ENCODE data around the gene KIR2DL3.

DNA sequence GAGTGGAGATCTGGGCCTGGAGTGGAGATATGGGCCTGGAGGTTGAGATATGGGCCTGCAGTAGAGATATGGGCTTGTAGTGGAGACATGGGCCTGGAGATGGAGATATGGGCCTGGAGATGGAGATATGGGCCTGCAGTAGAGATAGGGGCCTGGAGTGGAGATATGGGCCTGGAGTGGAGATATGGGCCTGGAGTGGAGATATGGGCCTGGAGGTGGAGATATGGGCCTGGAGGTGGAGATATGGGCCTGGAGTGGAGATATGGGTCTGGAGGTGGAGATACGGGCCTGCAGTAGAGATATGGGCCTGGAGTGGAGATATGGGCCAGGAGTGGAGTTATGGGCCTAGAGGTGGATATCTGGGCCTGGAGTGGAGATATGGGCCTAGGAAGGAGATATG lies 402 bp downstream of the KIR2DL3 start:
- TF ChIP-seq POLR2A (IDR thresholded peaks at IDR 0.05; ENCODE audit: low read length): no peak
- no peak for TF ChIP-seq GATA1 (IDR thresholded peaks at IDR 0.05; ENCODE audit: low read depth, low read length)

Measured in erythroblast (primary cell).